ENCODE results near the gene BRIX1.

- TF ChIP-seq, protein P1, sequence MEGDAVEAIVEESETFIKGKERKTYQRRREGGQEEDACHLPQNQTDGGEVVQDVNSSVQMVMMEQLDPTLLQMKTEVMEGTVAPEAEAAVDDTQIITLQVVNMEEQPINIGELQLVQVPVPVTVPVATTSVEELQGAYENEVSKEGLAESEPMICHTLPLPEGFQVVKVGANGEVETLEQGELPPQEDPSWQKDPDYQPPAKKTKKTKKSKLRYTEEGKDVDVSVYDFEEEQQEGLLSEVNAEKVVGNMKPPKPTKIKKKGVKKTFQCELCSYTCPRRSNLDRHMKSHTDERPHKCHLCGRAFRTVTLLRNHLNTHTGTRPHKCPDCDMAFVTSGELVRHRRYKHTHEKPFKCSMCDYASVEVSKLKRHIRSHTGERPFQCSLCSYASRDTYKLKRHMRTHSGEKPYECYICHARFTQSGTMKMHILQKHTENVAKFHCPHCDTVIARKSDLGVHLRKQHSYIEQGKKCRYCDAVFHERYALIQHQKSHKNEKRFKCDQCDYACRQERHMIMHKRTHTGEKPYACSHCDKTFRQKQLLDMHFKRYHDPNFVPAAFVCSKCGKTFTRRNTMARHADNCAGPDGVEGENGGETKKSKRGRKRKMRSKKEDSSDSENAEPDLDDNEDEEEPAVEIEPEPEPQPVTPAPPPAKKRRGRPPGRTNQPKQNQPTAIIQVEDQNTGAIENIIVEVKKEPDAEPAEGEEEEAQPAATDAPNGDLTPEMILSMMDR (IDR thresholded peaks at IDR 0.05 in 2 of 3, conservative IDR thresholded peaks at IDR 0.05 in 1 of 3; ENCODE audit: borderline replicate concordance in 1 of 3, insufficient read depth in 1 of 3, low read depth in 2 of 3, low read length in 2 of 3) = no peak
- TF ChIP-seq POLR2A (IDR thresholded peaks at IDR 0.05; ENCODE audit: borderline replicate concordance, extremely low read depth, insufficient read depth, insufficient read length) = no peak
Observed at GRCh38 chr5:34929720-34930461, 14.4 kb downstream of the BRIX1 start.

Data from HCT116 (cell line).